WTC11 (cell line): Measurements from ENCODE around the gene UBXN6.

Experiments
- ESRRA ChIP-seq: sonication (generic); formaldehyde crosslinking; IDR thresholded peaks from 2 replicates; pipeline ENCODE4 v1.8.1; 2022; ENCODE audit warnings: mild to moderate bottlenecking, missing genetic modification reagents, borderline replicate concordance
- FOXJ3 ChIP-seq: sonication (generic); formaldehyde crosslinking; IDR thresholded peaks from 2 replicates; pipeline ENCODE4 v1.9.0; 2021; ENCODE audit warnings: missing genetic modification reagents, mild to moderate bottlenecking, borderline replicate concordance
- TF ChIP-seq, protein P1 (sequence below): fragments of 200-600 bp; IDR thresholded peaks from 2 replicates; pipeline ENCODE4 v1.8.0; 2022; ENCODE audit warnings: antibody characterized with exemption

DNA sequence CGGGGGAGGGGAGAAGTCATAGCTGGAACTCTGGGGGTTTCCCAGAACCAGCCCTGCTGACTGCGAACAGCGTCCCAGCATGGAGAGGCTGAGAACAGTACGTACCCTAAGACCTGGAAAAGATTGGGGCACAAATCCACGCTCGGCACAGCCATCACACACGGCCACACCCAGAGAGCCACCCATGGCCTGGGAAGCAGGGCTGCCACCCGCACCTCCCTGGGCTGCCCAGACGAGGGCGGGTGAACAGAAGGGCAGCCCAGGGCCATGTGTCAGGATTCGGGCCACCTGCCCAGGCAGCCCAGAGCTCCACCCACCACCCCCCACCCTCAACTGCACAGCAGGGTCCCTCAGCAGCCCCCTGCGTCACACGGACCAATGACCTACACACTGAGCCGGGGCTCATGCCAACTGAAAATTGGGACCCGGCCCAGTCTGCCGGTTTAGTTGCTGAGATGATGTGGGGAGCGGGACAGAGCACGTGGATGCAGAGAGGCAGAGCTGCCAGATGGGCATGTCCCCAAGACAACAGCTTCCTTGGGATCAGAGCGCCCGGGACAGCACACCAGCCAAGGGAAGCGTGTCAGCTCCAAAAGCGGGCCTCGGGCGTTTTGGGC is 8.5 kb downstream of the UBXN6 start:
- TF ChIP-seq, protein P1, sequence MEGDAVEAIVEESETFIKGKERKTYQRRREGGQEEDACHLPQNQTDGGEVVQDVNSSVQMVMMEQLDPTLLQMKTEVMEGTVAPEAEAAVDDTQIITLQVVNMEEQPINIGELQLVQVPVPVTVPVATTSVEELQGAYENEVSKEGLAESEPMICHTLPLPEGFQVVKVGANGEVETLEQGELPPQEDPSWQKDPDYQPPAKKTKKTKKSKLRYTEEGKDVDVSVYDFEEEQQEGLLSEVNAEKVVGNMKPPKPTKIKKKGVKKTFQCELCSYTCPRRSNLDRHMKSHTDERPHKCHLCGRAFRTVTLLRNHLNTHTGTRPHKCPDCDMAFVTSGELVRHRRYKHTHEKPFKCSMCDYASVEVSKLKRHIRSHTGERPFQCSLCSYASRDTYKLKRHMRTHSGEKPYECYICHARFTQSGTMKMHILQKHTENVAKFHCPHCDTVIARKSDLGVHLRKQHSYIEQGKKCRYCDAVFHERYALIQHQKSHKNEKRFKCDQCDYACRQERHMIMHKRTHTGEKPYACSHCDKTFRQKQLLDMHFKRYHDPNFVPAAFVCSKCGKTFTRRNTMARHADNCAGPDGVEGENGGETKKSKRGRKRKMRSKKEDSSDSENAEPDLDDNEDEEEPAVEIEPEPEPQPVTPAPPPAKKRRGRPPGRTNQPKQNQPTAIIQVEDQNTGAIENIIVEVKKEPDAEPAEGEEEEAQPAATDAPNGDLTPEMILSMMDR, result no peak
- TF ChIP-seq ESRRA (CRISPR knock-in tag) (no peak), FOXJ3 (no peak)
